Spleen (tissue), 7 donors: ENCODE measurements around the gene AKAP14.

ENCODE experiments used
- POLR2A ChIP-seq, 3 donors: fragments of 450-650 bp; IDR thresholded peaks; one replicate each; pipeline ENCODE4 v1.5.1; 2017; ENCODE audit warnings: antibody characterized with exemption in 3 of 3, mild to moderate bottlenecking in 1 of 3
- POLR2AphosphoS5 ChIP-seq, 3 donors: sonication (generic); formaldehyde crosslinking; IDR thresholded peaks; one replicate each; pipeline ENCODE4 v1.5.1; 2017; ENCODE audit warnings: antibody characterized with exemption in 3 of 3
- TF ChIP-seq, protein P1 (sequence below), 11 experiments: fragments of 200-600 bp in 7 of 11; fragments of 450-650 bp in 4 of 11; sonication (generic) in 4 of 11; IDR thresholded peaks in 8 of 11; conservative IDR thresholded peaks in 3 of 11; 1 replicate in 7 of 11; 2 replicates in 4 of 11; pipeline versions ENCODE4 v1.4.0 to v1.8.0; 2016 to 2021; ENCODE audit warnings: antibody characterized with exemption in 11 of 11, inconsistent platforms in 4 of 11, mild to moderate bottlenecking in 1 of 11
- donor health status: DM: no; HTN: no; CAD: no; lungs with moderate emphysema.
- donor health status: DM: no; HTN: no; CAD: no.
- donor health status: DM: no; HTN: no; CAD: no.

DNA sequence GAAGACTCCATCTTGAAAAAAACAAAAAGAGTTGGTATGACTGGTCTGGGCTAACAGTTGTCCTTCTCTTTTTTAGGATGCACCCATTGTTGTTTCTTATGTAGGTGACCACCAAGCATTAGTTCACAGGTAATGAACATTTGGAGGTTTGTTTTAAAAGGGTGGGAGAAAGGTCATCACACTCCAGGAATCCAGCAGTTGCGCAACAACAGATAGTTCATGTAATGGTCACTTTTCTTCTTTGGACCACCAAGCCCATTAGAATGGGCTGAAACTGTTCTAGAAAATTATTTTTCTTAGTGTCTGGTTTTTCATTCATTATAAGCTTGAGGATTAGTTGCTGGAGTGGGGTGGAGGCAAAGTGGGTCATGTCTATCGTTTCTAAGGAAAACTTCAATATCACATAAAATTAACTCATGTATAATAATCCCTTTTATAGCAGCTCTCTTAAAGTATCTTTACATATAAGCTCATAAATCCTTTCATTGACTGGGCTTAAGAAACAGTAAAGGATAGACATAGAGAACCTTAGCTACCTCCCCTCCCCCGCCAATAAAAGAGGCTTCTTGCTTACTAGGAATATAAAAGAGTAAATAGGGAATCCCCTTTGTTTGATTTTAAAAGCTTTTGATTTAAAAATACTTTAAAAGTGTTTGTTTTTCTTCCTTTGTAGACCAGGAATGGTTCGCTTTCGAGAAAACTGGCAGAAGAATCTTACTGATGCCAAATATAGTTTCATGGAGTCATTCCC is 24.3 kb downstream of the AKAP14 start:
- TF ChIP-seq, protein P1, sequence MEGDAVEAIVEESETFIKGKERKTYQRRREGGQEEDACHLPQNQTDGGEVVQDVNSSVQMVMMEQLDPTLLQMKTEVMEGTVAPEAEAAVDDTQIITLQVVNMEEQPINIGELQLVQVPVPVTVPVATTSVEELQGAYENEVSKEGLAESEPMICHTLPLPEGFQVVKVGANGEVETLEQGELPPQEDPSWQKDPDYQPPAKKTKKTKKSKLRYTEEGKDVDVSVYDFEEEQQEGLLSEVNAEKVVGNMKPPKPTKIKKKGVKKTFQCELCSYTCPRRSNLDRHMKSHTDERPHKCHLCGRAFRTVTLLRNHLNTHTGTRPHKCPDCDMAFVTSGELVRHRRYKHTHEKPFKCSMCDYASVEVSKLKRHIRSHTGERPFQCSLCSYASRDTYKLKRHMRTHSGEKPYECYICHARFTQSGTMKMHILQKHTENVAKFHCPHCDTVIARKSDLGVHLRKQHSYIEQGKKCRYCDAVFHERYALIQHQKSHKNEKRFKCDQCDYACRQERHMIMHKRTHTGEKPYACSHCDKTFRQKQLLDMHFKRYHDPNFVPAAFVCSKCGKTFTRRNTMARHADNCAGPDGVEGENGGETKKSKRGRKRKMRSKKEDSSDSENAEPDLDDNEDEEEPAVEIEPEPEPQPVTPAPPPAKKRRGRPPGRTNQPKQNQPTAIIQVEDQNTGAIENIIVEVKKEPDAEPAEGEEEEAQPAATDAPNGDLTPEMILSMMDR (IDR thresholded peaks at IDR 0.05 in 8 of 11, conservative IDR thresholded peaks at IDR 0.05 in 3 of 11) = no peak
- TF ChIP-seq POLR2A (IDR thresholded peaks at IDR 0.05) (no peak), POLR2AphosphoS5 (IDR thresholded peaks at IDR 0.05) (no peak)
